KMS-11 (cell line): Measurements from ENCODE around the gene ST6GALNAC4.

Experiments used
- H2AFZ ChIP-seq: fragments of 200-600 bp; sonication (generic); 2 replicates; pipeline ENCODE4 v1.6.1; 2016; ENCODE audit warnings: antibody characterized with exemption, mixed run types, low read depth
- H3K27ac ChIP-seq: fragments of 200-600 bp; sonication (generic); 2 replicates; pipeline ENCODE4 v1.6.1; 2016; ENCODE audit warnings: mild to moderate bottlenecking, mixed run types
- H3K27me3 ChIP-seq: fragments of 200-600 bp; sonication (generic); 2 replicates; pipeline ENCODE4 v1.6.1; 2017; ENCODE audit warnings: mild to moderate bottlenecking, low read depth, mixed run types, moderate library complexity; ENCODE audit not compliant: insufficient read depth
- H3K36me3 ChIP-seq: fragments of 200-600 bp; sonication (generic); 2 replicates; pipeline ENCODE4 v1.6.1; 2017; ENCODE audit warnings: mild to moderate bottlenecking, mixed run types; ENCODE audit not compliant: insufficient read depth
- H3K4me1 ChIP-seq: fragments of 200-600 bp; sonication (generic); 2 replicates; pipeline ENCODE4 v1.6.1; 2016; ENCODE audit warnings: mild to moderate bottlenecking, low read depth, mixed run types; ENCODE audit not compliant: poor library complexity, severe bottlenecking
- H3K4me2 ChIP-seq: fragments of 200-600 bp; sonication (generic); 2 replicates; pipeline ENCODE4 v1.7.0; 2016; ENCODE audit warnings: mild to moderate bottlenecking, mixed run types
- H3K4me3 ChIP-seq: fragments of 200-600 bp; sonication (generic); IDR thresholded peaks from 2 replicates; pipeline ENCODE4 v1.6.1; 2017; ENCODE audit warnings: low read depth, low read length, mixed read lengths; ENCODE audit not compliant: insufficient read depth
- H3K79me2 ChIP-seq: fragments of 200-600 bp; sonication (generic); 2 replicates; pipeline ENCODE4 v1.6.1; 2016; ENCODE audit warnings: low read depth, mixed run types; ENCODE audit not compliant: insufficient read depth
- H3K9ac ChIP-seq: fragments of 200-600 bp; sonication (generic); 2 replicates; pipeline ENCODE4 v1.6.1; 2016; ENCODE audit warnings: mild to moderate bottlenecking, mixed run types
- H4K20me1 ChIP-seq: fragments of 200-600 bp; sonication (generic); 2 replicates; pipeline ENCODE4 v1.6.1; 2016; ENCODE audit warnings: mild to moderate bottlenecking, mixed run types; ENCODE audit not compliant: insufficient read depth
- TF ChIP-seq, protein P1 (sequence below): fragments of 200-600 bp; sonication (generic); conservative IDR thresholded peaks from 2 replicates; pipeline ENCODE4 v1.6.1; 2017; ENCODE audit warnings: low read depth, mild to moderate bottlenecking, antibody characterized with exemption, low read length, moderate library complexity, mixed read lengths

ST6GALNAC4 gene

DNA sequence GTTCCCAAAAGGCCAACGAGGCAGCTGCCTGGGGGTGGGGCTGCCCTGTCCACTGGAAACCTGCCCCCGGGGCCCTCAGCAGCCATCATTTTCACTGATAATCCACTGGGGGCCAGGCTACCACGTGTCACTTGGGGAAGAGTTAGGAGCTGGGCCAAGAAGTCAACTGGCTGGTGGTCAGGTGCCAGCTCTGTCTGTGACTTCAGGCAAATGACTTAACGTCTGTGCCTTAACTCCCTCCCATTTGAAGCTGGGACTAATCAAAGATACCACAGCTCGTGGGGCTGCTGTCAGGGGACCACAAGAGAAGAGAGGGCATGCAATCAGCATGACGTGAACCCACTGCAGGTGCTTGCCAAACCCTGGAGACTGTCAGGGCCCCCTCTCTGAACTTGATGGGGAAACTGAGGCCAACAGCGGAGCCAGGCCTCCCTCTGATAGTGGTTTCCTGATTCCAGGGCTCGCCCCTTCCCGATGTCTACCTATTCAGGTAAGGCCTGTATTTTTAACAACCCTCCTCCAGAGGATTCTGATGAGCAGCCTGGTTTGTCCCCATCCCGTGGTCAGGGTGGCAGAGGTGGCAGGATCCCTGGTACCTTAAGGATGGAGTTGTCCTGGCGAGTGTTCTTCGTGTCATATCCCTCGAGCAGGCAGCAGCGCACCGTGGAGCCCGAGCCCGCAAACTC is 33.1 kb upstream of the ST6GALNAC4 start:
- H3K27me3 ChIP-seq = no peaks in the 10 kb centered on the region
- no peaks in the 10 kb centered on the region for H4K20me1 ChIP-seq
- TF ChIP-seq, protein P1, sequence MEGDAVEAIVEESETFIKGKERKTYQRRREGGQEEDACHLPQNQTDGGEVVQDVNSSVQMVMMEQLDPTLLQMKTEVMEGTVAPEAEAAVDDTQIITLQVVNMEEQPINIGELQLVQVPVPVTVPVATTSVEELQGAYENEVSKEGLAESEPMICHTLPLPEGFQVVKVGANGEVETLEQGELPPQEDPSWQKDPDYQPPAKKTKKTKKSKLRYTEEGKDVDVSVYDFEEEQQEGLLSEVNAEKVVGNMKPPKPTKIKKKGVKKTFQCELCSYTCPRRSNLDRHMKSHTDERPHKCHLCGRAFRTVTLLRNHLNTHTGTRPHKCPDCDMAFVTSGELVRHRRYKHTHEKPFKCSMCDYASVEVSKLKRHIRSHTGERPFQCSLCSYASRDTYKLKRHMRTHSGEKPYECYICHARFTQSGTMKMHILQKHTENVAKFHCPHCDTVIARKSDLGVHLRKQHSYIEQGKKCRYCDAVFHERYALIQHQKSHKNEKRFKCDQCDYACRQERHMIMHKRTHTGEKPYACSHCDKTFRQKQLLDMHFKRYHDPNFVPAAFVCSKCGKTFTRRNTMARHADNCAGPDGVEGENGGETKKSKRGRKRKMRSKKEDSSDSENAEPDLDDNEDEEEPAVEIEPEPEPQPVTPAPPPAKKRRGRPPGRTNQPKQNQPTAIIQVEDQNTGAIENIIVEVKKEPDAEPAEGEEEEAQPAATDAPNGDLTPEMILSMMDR = no peak
- no peak overlapping the region for H3K9ac ChIP-seq
- no peak overlapping the region for H3K4me3 ChIP-seq
- H2AFZ ChIP-seq = no peak overlapping the region
- peaks cover 13% of the 10 kb centered on the region for H3K4me1 ChIP-seq
- H3K79me2 ChIP-seq = no peaks in the 10 kb centered on the region
- H3K4me2 ChIP-seq = no peak overlapping the region
- no peaks in the 10 kb centered on the region for H3K36me3 ChIP-seq
- H3K27ac ChIP-seq = no peak overlapping the region

DNA sequence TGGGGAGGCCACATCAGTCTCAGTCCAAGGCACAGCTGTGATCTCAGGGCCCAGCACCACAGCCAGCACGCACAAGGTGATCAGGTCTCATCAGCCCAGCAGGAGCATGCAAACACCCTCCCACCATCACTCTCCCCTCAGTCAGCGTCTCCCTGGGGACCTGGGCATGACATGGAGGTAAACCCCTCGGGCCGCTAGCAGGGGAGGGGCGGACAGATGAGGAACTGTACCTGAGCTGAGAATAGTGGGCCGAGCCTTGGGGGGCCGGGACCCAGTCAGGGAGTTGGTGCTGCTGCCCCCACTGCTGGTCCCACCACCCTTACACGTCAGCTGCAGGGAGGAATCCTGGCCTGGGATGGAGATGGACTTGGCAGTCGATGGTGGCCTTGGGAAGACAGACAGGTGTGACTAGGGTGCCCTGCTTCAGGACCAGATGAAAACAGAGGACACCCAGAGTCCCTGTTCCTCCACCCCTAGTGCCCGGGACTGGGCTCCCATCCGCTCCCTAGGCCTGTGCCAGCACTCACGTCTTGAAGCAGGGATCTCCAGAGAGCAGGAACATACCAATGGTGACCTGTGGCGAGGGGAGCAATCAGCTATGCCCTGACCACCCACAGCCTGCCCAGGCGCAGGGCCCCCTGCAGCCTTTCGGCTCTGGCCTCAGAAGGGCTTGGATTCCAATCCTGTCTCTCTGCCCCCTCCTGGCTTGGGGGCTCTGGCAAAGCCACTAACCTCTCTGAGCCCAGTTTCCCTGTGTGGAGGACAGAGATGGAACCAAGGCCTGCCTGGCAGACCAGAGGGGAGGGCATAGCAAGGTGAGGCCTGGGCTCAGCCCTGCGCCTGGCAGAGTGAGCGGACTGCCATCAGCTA is 31.2 kb upstream of the ST6GALNAC4 start:
- TF ChIP-seq, protein P1 = no peak
- Histone ChIP-seq H2AFZ (no peak overlapping the region), H4K20me1 (no peaks in the 10 kb centered on the region), H3K9ac (no peak overlapping the region), H3K4me2 (no peak overlapping the region), H3K4me3 (no peak overlapping the region), H3K36me3 (no peaks in the 10 kb centered on the region), H3K4me1 (peaks cover 3% of the 10 kb centered on the region), H3K79me2 (no peaks in the 10 kb centered on the region), H3K27ac (no peak overlapping the region), H3K27me3 (no peaks in the 10 kb centered on the region)

DNA sequence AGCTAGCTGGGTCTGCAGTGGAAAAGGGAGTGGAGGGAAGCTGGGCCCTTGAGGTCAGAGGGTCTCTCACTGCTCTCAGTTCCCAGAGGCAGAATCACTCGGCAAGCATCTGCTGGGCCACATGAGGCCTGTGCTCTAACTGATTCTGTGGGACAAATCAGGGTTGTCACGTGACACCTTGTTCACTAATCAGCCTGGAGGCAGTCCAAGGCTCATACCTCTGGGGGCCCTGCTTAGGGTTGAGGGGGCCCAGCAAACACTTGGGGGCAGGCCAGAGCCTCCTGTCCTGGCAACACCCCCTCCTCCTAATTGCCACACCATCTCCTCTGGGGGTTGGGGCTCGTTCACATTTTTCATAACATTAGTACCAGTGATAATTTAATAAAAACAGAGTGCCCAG is 29.9 kb upstream of the ST6GALNAC4 start:
- no peaks in the 10 kb centered on the region for H3K27me3 ChIP-seq
- H3K79me2 ChIP-seq = no peaks in the 10 kb centered on the region
- no peak overlapping the region for H3K4me2 ChIP-seq
- peaks cover 7% of the 10 kb centered on the region for H3K4me1 ChIP-seq
- H3K9ac ChIP-seq = no peak overlapping the region
- H3K27ac ChIP-seq = no peak overlapping the region
- H4K20me1 ChIP-seq = no peaks in the 10 kb centered on the region
- H2AFZ ChIP-seq = no peak overlapping the region
- TF ChIP-seq, protein P1 = no peak
- no peaks in the 10 kb centered on the region for H3K36me3 ChIP-seq
- no peak overlapping the region for H3K4me3 ChIP-seq

DNA sequence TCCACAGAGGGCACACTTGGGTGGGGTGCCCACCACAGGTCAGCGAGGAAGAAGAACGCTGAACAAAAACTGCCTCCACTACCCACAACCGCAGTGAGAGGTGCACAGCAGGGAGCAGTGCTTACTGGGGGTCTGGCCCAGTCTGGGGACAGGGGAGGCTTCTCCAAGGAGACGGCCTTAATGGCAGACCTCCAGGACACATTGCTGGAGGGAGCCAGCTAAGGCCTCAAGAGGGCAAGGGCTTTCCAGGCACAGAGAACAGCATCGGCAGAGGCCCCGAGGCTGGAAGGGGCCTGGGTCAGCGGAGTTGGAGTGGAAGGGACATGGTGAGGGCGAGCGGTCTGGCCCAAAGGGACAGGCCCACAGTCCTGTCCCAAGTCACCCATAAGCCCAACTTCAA is 29.1 kb upstream of the ST6GALNAC4 start:
- no peak overlapping the region for H3K4me3 ChIP-seq
- TF ChIP-seq, protein P1 = no peak
- no peak overlapping the region for H3K4me2 ChIP-seq
- no peaks in the 10 kb centered on the region for H3K27me3 ChIP-seq
- H3K36me3 ChIP-seq = no peaks in the 10 kb centered on the region
- no peak overlapping the region for H3K27ac ChIP-seq
- H3K9ac ChIP-seq = no peak overlapping the region
- peaks cover 7% of the 10 kb centered on the region for H3K4me1 ChIP-seq
- no peak overlapping the region for H2AFZ ChIP-seq
- H3K79me2 ChIP-seq = no peaks in the 10 kb centered on the region
- H4K20me1 ChIP-seq = no peaks in the 10 kb centered on the region
